MM.1S (cell line): ENCODE data around the gene LRTM1.

Experiments used
- DNase-seq: peaks from one replicate; pipeline ENCODE4 v3.0.0-alpha.2; 2015
- H2AFZ ChIP-seq: fragments of 300-600 bp; sonication (generic); 2 replicates; pipeline ENCODE4 v1.6.0; 2016; ENCODE audit warnings: antibody characterized with exemption, low read length
- H3F3A ChIP-seq: fragments of 300-600 bp; sonication (generic); 2 replicates; pipeline ENCODE4 v1.6.1; 2016; ENCODE audit warnings: mild to moderate bottlenecking, antibody characterized with exemption, low read length, moderate library complexity, mixed read lengths; ENCODE audit not compliant: insufficient read depth
- H3K27ac ChIP-seq: fragments of 300-600 bp; sonication (generic); 2 replicates; pipeline ENCODE4 v1.5.1; 2016; ENCODE audit warnings: mild to moderate bottlenecking, low read length
- H3K27me3 ChIP-seq: fragments of 300-600 bp; sonication (generic); replicated peaks from 2 replicates; pipeline ENCODE4 v1.6.0; 2016; ENCODE audit warnings: low read length; ENCODE audit not compliant: insufficient read depth
- H3K36me3 ChIP-seq: fragments of 300-600 bp; sonication (generic); replicated peaks from 2 replicates; pipeline ENCODE4 v1.6.1; 2016; ENCODE audit warnings: mild to moderate bottlenecking, low read length, mixed read lengths; ENCODE audit not compliant: insufficient read depth
- H3K4me1 ChIP-seq: fragments of 300-600 bp; sonication (generic); 2 replicates; pipeline ENCODE4 v1.6.1; 2016; ENCODE audit warnings: low read length, mixed read lengths
- H3K4me2 ChIP-seq: fragments of 300-600 bp; sonication (generic); 2 replicates; pipeline ENCODE4 v1.6.0; 2016; ENCODE audit warnings: low read depth, low read length
- H3K4me3 ChIP-seq: fragments of 300-600 bp; sonication (generic); 2 replicates; pipeline ENCODE4 v1.5.1; 2016; ENCODE audit warnings: low read length, mixed read lengths
- H3K79me2 ChIP-seq: fragments of 300-600 bp; sonication (generic); 2 replicates; pipeline ENCODE4 v1.6.1; 2016; ENCODE audit warnings: mixed run types, low read length, mixed read lengths
- H3K9ac ChIP-seq: fragments of 300-600 bp; sonication (generic); 2 replicates; pipeline ENCODE4 v1.6.1; 2016; ENCODE audit warnings: low read length, mixed read lengths
- H3K9me2 ChIP-seq: fragments of 300-600 bp; sonication (generic); replicated peaks from 2 replicates; pipeline ENCODE4 v1.6.1; 2016; ENCODE audit warnings: mild to moderate bottlenecking, low read length, mixed read lengths; ENCODE audit not compliant: insufficient read depth
- H3K9me3 ChIP-seq: fragments of 300-600 bp; sonication (generic); replicated peaks from 2 replicates; pipeline ENCODE4 v1.6.1; 2016; ENCODE audit warnings: mild to moderate bottlenecking, low read length, mixed read lengths; ENCODE audit not compliant: insufficient read depth
- H4K20me1 ChIP-seq: fragments of 300-600 bp; sonication (generic); 2 replicates; pipeline ENCODE4 v1.6.1; 2016; ENCODE audit warnings: mild to moderate bottlenecking, low read length, moderate library complexity, mixed read lengths; ENCODE audit not compliant: insufficient read depth
- CTCF ChIP-seq: fragments of 300-600 bp; sonication (generic); IDR thresholded peaks from 2 replicates; pipeline ENCODE4 v1.5.1; 2016; ENCODE audit warnings: antibody characterized with exemption, low read length, mixed read lengths
- EZH2 ChIP-seq: fragments of 300-600 bp; sonication (generic); optimal IDR thresholded peaks from 2 replicates; pipeline ENCODE3; 2017; ENCODE audit warnings: low read depth, mild to moderate bottlenecking, antibody characterized with exemption, low read length, mixed read lengths
- EZH2phosphoT487 ChIP-seq: fragments of 300-600 bp; sonication (generic); IDR thresholded peaks from 2 replicates; pipeline ENCODE4 v1.6.1; 2018; ENCODE audit warnings: antibody characterized with exemption, low read length

LRTM1 gene

GRCh38 chr3:54871867-54872266, 56.0 kb downstream of the LRTM1 start:
- no peaks in the 10 kb centered on the region for H3K36me3 ChIP-seq
- no peaks in the 10 kb centered on the region for H4K20me1 ChIP-seq
- no peaks in the 10 kb centered on the region for H3K79me2 ChIP-seq
- H2AFZ ChIP-seq, result no peak overlapping the region
- H3K4me1 ChIP-seq, result no peaks in the 10 kb centered on the region
- H3K27ac ChIP-seq, result no peak overlapping the region
- no peak overlapping the region for H3K4me3 ChIP-seq
- no peak overlapping the region for H3K4me2 ChIP-seq
- H3K9me3 ChIP-seq, result no peaks in the 10 kb centered on the region
- no peak overlapping the region for H3K9ac ChIP-seq
- no peak for DNase-seq
- no peaks in the 10 kb centered on the region for H3K27me3 ChIP-seq
- no peaks in the 10 kb centered on the region for H3K9me2 ChIP-seq
- no peaks in the 10 kb centered on the region for H3F3A ChIP-seq
- TF ChIP-seq EZH2phosphoT487, result no peak
- TF ChIP-seq EZH2, result no peak
- no peak for TF ChIP-seq CTCF

GRCh38 chr3:54870423-54870822, 57.4 kb downstream of the LRTM1 start:
- Histone ChIP-seq H3K27ac (no peak overlapping the region), H3K27me3 (no peaks in the 10 kb centered on the region), H3K4me3 (no peak overlapping the region), H3K4me1 (no peaks in the 10 kb centered on the region), H3K79me2 (no peaks in the 10 kb centered on the region), H2AFZ (no peak overlapping the region), H3K9me3 (no peaks in the 10 kb centered on the region), H3K9ac (no peak overlapping the region), H3K36me3 (no peaks in the 10 kb centered on the region), H3K9me2 (no peaks in the 10 kb centered on the region), H3F3A (no peaks in the 10 kb centered on the region), H3K4me2 (no peak overlapping the region), H4K20me1 (no peaks in the 10 kb centered on the region)
- no peak for DNase-seq
- no peak for TF ChIP-seq EZH2phosphoT487
